Prostate gland (tissue), 2 donors: ENCODE measurements around the gene VASH2. TPM values are rescaled to one million over a fixed set of nuclear protein-coding genes. Genes with fewer than 3 reads are reported as not detected.

Source experiments
- DNase-seq: peaks from one replicate; pipeline ENCODE4 v3.0.0-alpha.2; 2019; ENCODE audit warnings: low spot score
- H3K27ac ChIP-seq, 2 donors: fragments of 200-600 bp; sonication (generic); 2 replicates each; pipeline ENCODE4 v1.5.1; 2017 to 2019
- H3K27me3 ChIP-seq: fragments of 200-600 bp; sonication (generic); replicated peaks from 2 replicates; pipeline ENCODE4 v1.5.1; 2019; ENCODE audit not compliant: insufficient read depth
- H3K36me3 ChIP-seq, 2 donors: fragments of 200-600 bp; sonication (generic); 1 replicate in 1 of 2; 2 replicates in 1 of 2; pipeline versions ENCODE4 v1.5.1 to v1.8.1; 2017 to 2019
- H3K4me1 ChIP-seq: fragments of 200-600 bp; sonication (generic); replicated peaks from 2 replicates; pipeline ENCODE4 v1.5.1; 2019
- H3K4me3 ChIP-seq, 2 donors: fragments of 200-600 bp; sonication (generic); 2 replicates each; pipeline ENCODE4 v1.5.1; 2017 to 2019
- H3K9me3 ChIP-seq: fragments of 200-600 bp; sonication (generic); 2 replicates; pipeline ENCODE4 v1.5.1; 2017
- POLR2A ChIP-seq: fragments of 450-650 bp; IDR thresholded peaks from one replicate; pipeline ENCODE4 v1.6.1; 2016; ENCODE audit warnings: antibody characterized with exemption, mild to moderate bottlenecking
- POLR2AphosphoS5 ChIP-seq: sonication (generic); formaldehyde crosslinking; IDR thresholded peaks from one replicate; pipeline ENCODE4 v1.6.1; 2017; ENCODE audit warnings: antibody characterized with exemption
- WGBS: methylation state at CpG from one replicate; pipeline ENCODE4 v1.1.5; 2018; 5-methylcytosine and 5-hydroxymethylcytosine counted together
- intact Hi-C: fragments of 100-400 bp; cut with DNase I; formaldehyde crosslinking; loops from one replicate; pipeline ENCODE4 v1.14.2; 2022
- total RNA-seq, 2 donors: library from RNA; depleted of rRNA; stranded (reverse); fragments of >200 nt; gene quantifications; one replicate each; pipeline ENCODE4 v1.1.0, GENCODE V29; 2016
- TF ChIP-seq, protein P1 (sequence below), 4 experiments: fragments of 200-600 bp in 2 of 4; fragments of 450-650 bp in 2 of 4; sonication (generic) in 2 of 4; IDR thresholded peaks; 1 replicate in 3 of 4; 2 replicates in 1 of 4; pipeline ENCODE4 v1.5.1; 2016 to 2019; ENCODE audit warnings: antibody characterized with exemption in 4 of 4, mild to moderate bottlenecking in 2 of 4, moderate library complexity in 2 of 4

VASH2 gene
- total RNA-seq, 2 donors from 2014 or later, result 2.6 to 2.7 TPM

DNA sequence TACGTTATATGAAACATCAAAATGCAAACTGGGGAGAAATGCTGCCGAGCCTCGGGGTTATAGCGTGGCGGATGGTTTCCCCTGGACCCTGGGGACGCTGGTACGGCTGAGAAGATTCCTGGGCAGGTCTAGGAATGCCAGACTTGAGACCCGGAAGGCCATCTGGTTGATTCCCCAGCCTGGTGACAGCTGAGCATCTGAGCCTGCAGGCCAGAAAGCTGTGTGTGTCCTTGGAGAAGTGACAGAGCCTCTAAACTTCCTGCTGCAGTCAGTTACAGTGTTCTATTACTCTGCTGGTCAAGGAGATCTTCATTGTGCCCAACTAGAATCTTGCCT lies 2.3 kb downstream of the VASH2 start:
- no peak for DNase-seq
- Histone ChIP-seq H3K27ac (no peak overlapping the region), H3K36me3 (no peaks in the 10 kb centered on the region), H3K27me3 (no peaks in the 10 kb centered on the region), H3K9me3 (no peaks in the 10 kb centered on the region), H3K4me3 (no peak overlapping the region), H3K4me1 (no peaks in the 10 kb centered on the region)
- 37% methylated on average over 8 of the region's 8 CpGs for WGBS
- TF ChIP-seq, protein P1, sequence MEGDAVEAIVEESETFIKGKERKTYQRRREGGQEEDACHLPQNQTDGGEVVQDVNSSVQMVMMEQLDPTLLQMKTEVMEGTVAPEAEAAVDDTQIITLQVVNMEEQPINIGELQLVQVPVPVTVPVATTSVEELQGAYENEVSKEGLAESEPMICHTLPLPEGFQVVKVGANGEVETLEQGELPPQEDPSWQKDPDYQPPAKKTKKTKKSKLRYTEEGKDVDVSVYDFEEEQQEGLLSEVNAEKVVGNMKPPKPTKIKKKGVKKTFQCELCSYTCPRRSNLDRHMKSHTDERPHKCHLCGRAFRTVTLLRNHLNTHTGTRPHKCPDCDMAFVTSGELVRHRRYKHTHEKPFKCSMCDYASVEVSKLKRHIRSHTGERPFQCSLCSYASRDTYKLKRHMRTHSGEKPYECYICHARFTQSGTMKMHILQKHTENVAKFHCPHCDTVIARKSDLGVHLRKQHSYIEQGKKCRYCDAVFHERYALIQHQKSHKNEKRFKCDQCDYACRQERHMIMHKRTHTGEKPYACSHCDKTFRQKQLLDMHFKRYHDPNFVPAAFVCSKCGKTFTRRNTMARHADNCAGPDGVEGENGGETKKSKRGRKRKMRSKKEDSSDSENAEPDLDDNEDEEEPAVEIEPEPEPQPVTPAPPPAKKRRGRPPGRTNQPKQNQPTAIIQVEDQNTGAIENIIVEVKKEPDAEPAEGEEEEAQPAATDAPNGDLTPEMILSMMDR (IDR thresholded peaks at IDR 0.05), result no peak
- TF ChIP-seq POLR2A, result no peak
- TF ChIP-seq POLR2AphosphoS5, result no peak
- intact Hi-C loops, result no loop called here

DNA sequence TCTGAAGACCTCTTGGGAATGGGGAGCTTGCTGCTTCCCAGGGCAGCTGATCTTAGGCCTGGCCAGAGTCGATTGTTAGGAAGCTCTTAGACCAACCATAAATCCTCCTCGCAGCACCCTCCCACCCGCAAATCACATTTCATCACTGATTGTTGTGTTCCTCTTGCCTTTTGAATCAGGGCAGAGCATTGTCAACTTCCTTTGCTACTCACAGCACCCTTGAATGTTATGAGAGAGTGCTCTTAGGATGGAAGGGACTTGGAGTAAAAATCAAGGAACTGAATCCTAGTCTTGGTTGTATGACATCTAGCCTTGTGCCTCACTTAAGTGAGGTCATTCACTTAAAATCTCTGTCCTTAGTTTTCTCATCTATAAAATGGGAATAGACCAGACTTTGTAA lies 3.0 kb downstream of the VASH2 start:
- H3K27me3 ChIP-seq, result no peaks in the 10 kb centered on the region
- no peaks in the 10 kb centered on the region for H3K4me1 ChIP-seq
- no peak for DNase-seq
- no peaks in the 10 kb centered on the region for H3K36me3 ChIP-seq
- intact Hi-C loops, result no loop called here
- 59% methylated on average over 3 of the region's 3 CpGs for WGBS
- no peak overlapping the region for H3K4me3 ChIP-seq
- no peaks in the 10 kb centered on the region for H3K9me3 ChIP-seq
- TF ChIP-seq POLR2AphosphoS5 (no peak), POLR2A (no peak)
- TF ChIP-seq, protein P1 (IDR thresholded peaks at IDR 0.05), result no peak
- no peak overlapping the region for H3K27ac ChIP-seq

GRCh38 chr1:212954514-212954913 lies 4.2 kb downstream of the VASH2 start:
- H3K27me3 ChIP-seq, result no peaks in the 10 kb centered on the region
- no peaks in the 10 kb centered on the region for H3K36me3 ChIP-seq
- WGBS, result 98% methylated on average over 6 of the region's 6 CpGs
- H3K27ac ChIP-seq, result no peak overlapping the region
- no peaks in the 10 kb centered on the region for H3K4me1 ChIP-seq
- intact Hi-C loops, result no loop called here
- TF ChIP-seq, protein P1 (IDR thresholded peaks at IDR 0.05), result no peak
- no peak for DNase-seq
- no peaks in the 10 kb centered on the region for H3K9me3 ChIP-seq
- H3K4me3 ChIP-seq, result no peak overlapping the region

DNA sequence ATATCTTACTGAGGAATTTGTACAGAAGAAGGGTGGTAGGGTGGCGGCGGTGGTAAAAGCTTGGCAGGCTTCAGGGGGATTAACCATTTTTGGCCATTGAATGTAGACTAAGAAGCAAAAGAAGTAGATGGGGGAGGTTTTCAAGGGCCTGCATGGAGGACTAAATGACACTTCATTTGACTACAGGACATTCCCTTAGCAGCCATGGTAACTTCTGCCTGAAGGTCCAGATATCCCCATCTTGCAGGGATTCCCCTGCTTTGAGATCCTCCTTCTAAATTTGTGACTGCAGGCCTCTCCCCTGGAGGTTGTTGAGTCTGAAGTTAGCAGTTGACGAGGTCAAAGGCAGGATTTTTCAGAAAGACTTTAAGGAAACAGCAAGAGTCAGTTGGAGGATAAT lies 4.8 kb downstream of the VASH2 start:
- WGBS, result 94% methylated on average over 3 of the region's 3 CpGs

DNA sequence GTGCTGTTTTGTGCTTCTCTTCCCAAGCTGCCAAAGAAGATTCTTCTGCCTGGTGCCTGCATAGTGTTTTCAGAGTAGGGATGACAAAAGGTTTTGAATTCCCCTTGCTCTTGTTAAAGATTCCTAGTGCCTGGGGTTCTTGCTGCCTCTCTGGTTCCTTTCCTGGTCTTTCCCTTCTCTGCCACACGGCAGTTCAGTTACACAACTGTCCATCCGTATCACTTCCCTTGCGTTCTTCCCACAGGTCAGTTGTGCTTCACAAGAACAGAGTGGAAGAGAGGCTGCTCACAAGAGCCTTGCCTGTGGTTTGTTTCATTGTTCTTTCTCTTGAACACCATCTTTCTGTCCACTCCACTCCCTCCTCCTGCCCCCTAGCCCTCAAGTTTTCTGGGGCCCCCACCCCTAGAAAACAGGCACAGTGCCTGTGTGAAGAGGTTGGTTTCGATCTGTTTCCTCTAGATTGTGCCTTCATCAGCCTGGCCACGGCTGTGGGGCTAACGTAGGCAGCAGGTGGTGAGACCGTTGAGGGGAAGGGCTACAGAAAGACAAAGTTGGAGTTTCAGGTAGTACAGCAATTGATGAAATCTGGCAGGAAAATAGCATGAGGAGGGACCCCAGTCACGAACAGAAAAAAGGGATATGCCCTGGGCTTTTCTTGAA lies 5.8 kb downstream of the VASH2 start:
- intact Hi-C loops, result no loop called here
- TF ChIP-seq POLR2A, result no peak
- no peak for TF ChIP-seq POLR2AphosphoS5
- TF ChIP-seq, protein P1 (IDR thresholded peaks at IDR 0.05), result no peak
- 82% methylated on average over 8 of the region's 8 CpGs for WGBS

More for the DNA sequence above, 4.8 kb downstream of the VASH2 start:
- no peak overlapping the region for H3K4me3 ChIP-seq
- intact Hi-C loops, result no loop called here
- H3K27ac ChIP-seq, result no peak overlapping the region
- no peaks in the 10 kb centered on the region for H3K27me3 ChIP-seq
- no peaks in the 10 kb centered on the region for H3K4me1 ChIP-seq
- H3K9me3 ChIP-seq, result no peaks in the 10 kb centered on the region
- TF ChIP-seq POLR2A, result no peak
- TF ChIP-seq, protein P1 (IDR thresholded peaks at IDR 0.05), result no peak
- TF ChIP-seq POLR2AphosphoS5, result no peak
- H3K36me3 ChIP-seq, result no peaks in the 10 kb centered on the region
- DNase-seq, result no peak

More for the DNA sequence above, 5.8 kb downstream of the VASH2 start:
- H3K27ac ChIP-seq, result no peak overlapping the region
- no peaks in the 10 kb centered on the region for H3K4me1 ChIP-seq
- H3K27me3 ChIP-seq, result no peaks in the 10 kb centered on the region
- H3K36me3 ChIP-seq, result no peaks in the 10 kb centered on the region
- H3K4me3 ChIP-seq, result no peak overlapping the region
- H3K9me3 ChIP-seq, result no peaks in the 10 kb centered on the region
- no peak for DNase-seq
